Activated naive CD4-positive, alpha-beta T cell treated with anti-CD3 and anti-CD28 coated beads for 36 hours (primary cell): Measurements from ENCODE around the gene TMEM163. TPM values are rescaled to one million over a fixed set of nuclear protein-coding genes. Genes with fewer than 3 reads are reported as not detected.
A peak's percentile ranks its signal among the peaks of the same experiment; 100 is the strongest.

Source experiments
- CTCF ChIA-PET: fragments of 350-600 bp; sonication (Branson Sonifier 250); formaldehyde crosslinking; loops from one replicate; lab custom pipeline; 2021; ENCODE audit warnings: antibody characterized with exemption; lab: Charles Lee
- DNase-seq: peaks from one replicate; pipeline ENCODE4 v3.0.0-alpha.2; 2020
- H3K27ac Mint-ChIP-seq: one replicate; pipeline ENCODE4 v1.8.0; 2021; ENCODE audit warnings: mild to moderate bottlenecking, mixed read lengths
- H3K27me3 Mint-ChIP-seq: one replicate; pipeline ENCODE4 v1.8.0; 2021; ENCODE audit warnings: low read depth, mixed read lengths
- H3K36me3 Mint-ChIP-seq: one replicate; pipeline ENCODE4 v1.8.0; 2021; ENCODE audit warnings: low read depth, mixed read lengths
- H3K4me1 Mint-ChIP-seq: one replicate; pipeline ENCODE4 v1.8.0; 2021; ENCODE audit warnings: low read depth, mixed read lengths
- H3K4me3 Mint-ChIP-seq: one replicate; pipeline ENCODE4 v1.8.0; 2021; ENCODE audit warnings: mild to moderate bottlenecking, moderate library complexity, mixed read lengths
- H3K9me3 Mint-ChIP-seq: one replicate; pipeline ENCODE4 v1.8.0; 2021; ENCODE audit warnings: mixed read lengths
- intact Hi-C: fragments of 100-400 bp; cut with micrococcal nuclease; formaldehyde crosslinking; loops from one replicate; pipeline ENCODE4 v1.15.1; 2023
- total RNA-seq, 2 experiments: library from RNA; stranded (reverse); gene quantifications; one replicate each; pipeline ENCODE4 v1.2.3, GENCODE V29; 2021

TMEM163 gene
- total RNA-seq, 2 experiments from 2014 or later: not detected

DNA sequence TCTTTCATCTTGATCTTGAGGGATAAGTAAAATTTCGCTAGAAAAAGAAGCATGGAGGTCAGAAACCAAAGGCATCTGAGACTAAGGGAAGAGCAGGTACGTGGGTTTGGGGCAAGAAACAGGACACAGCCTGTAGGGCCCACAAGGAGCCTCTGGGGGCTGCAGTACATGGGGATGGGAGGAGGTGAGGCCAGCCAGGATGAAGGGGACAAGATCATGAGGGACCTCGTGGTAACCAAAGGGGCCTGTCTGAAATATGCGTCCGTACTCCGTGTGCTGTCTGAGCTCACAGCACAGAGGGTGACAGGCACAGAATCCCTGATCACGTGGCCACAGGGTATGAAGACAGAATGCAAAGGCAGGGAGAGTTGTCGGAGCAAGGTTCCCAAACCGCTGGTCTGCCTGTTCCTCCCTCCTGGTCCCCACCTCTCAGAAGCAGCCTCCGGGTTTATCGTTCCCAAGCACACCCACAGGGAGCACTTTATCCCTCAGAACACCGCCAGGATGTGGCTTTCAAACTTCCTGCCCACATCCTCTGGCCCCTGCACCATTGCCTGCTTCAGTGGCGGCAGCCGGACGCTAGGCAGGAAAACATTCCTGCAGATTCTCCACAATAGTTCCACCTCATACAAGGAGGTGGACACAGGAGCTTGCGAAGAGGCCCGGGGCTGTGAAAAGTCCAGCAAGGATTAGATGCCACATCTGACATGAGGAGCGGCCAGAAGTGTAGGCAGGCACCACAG lies 12.0 kb downstream of the TMEM163 start:
- Mint-ChIP-seq H3K4me3 (peak overlapping the region; percentile 14), H3K4me1 (peaks cover 16% of the 10 kb centered on the region), H3K9me3 (no peaks in the 10 kb centered on the region), H3K27me3 (peaks cover 64% of the 10 kb centered on the region), H3K27ac (no peak overlapping the region), H3K36me3 (no peaks in the 10 kb centered on the region)
- CTCF ChIA-PET: no interaction called here
- no peak for DNase-seq
- intact Hi-C loops: loop anchor here (5.0 kb wide), 1 partner anchor 254 kb away; no protein-coding TSS in a partner anchor

- H3K36me3 Mint-ChIP-seq: no peaks in the 10 kb centered on the region
- intact Hi-C loops: loop anchor here (5.0 kb wide), 1 partner anchor 254 kb away; no protein-coding TSS in a partner anchor
- CTCF ChIA-PET: no interaction called here
- no peaks in the 10 kb centered on the region for H3K9me3 Mint-ChIP-seq
- H3K27ac Mint-ChIP-seq: no peak overlapping the region
- H3K27me3 Mint-ChIP-seq: peaks cover 61% of the 10 kb centered on the region
- H3K4me3 Mint-ChIP-seq: peak overlapping the region; percentile 14
- no peak for DNase-seq
- peaks cover 16% of the 10 kb centered on the region for H3K4me1 Mint-ChIP-seq
Observed at GRCh38 chr2:134705861-134706586, 12.8 kb downstream of the TMEM163 start.

DNA sequence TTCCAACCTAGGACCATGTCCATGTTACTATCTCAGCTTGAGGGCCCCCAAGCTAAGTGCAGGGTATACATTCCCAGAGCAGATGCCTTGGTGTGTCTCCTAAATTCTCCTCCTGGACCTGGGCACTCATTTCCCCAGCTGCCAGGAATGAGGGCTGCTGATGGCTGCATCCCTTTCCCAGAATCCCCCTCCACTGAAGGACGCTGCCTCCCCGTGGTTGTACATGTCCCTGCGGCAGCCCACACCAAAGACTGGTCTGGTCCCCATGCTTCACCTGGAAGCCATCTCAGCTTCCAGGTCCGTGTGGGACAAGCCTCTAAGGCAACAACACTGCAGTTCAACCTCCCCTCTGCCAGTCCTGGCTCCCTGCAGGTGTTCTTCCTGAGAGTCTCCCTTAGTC lies 14.6 kb downstream of the TMEM163 start:
- peak; percentile 8 for DNase-seq
- H3K9me3 Mint-ChIP-seq: no peaks in the 10 kb centered on the region
- H3K36me3 Mint-ChIP-seq: no peaks in the 10 kb centered on the region
- peaks cover 16% of the 10 kb centered on the region for H3K4me1 Mint-ChIP-seq
- CTCF ChIA-PET: interaction anchor here (0.6 to 1.4 kb wide), 6 partner anchors 9 to 253 kb away, joined by 3 to 5 read pairs (median 3); no protein-coding TSS in a partner anchor
- intact Hi-C loops: no loop called here
- H3K27me3 Mint-ChIP-seq: peaks cover 63% of the 10 kb centered on the region
- H3K4me3 Mint-ChIP-seq: no peak overlapping the region
- H3K27ac Mint-ChIP-seq: no peak overlapping the region

DNA sequence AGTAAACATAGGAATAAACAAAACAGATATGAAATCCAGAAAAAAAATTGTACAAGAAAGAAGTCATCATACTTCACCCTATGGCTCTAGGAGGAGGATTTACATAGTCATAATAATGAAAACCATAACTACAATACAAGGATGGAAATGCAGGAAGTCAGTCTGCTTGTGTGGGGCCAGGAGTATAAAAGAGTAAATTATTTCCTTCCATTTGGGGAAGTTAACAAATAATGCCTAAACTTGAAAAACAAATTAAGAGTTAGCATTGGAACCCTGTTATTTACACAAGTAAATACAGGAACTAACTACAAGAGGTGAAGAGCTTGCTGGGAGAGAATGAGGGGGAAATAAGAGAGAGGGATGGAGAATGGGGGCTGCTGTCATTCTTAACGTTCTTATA lies 15.4 kb downstream of the TMEM163 start:
- intact Hi-C loops: no loop called here
- H3K4me3 Mint-ChIP-seq: no peak overlapping the region
- no peaks in the 10 kb centered on the region for H3K9me3 Mint-ChIP-seq
- peaks cover 16% of the 10 kb centered on the region for H3K4me1 Mint-ChIP-seq
- no peak overlapping the region for H3K27ac Mint-ChIP-seq
- CTCF ChIA-PET: interaction anchor here (0.5 to 1.4 kb wide), 7 partner anchors 10 to 252 kb away, joined by 3 to 5 read pairs (median 3); no protein-coding TSS in a partner anchor
- no peaks in the 10 kb centered on the region for H3K36me3 Mint-ChIP-seq
- no peak for DNase-seq
- peaks cover 61% of the 10 kb centered on the region for H3K27me3 Mint-ChIP-seq

GRCh38 chr2:134700730-134701129 lies 18.1 kb downstream of the TMEM163 start:
- Mint-ChIP-seq H3K27me3 (peaks cover 49% of the 10 kb centered on the region), H3K4me3 (no peak overlapping the region), H3K27ac (no peak overlapping the region), H3K36me3 (no peaks in the 10 kb centered on the region), H3K4me1 (peaks cover 6% of the 10 kb centered on the region), H3K9me3 (no peaks in the 10 kb centered on the region)
- no peak for DNase-seq
- CTCF ChIA-PET: no interaction called here
- intact Hi-C loops: no loop called here

- H3K27me3 Mint-ChIP-seq: peaks cover 16% of the 10 kb centered on the region
- CTCF ChIA-PET: interaction anchor here (1.1 to 1.2 kb wide), 2 partner anchors 14 to 15 kb away, joined by 4 read pairs; no protein-coding TSS in a partner anchor
- DNase-seq: no peak
- H3K9me3 Mint-ChIP-seq: no peaks in the 10 kb centered on the region
- H3K36me3 Mint-ChIP-seq: no peaks in the 10 kb centered on the region
- H3K27ac Mint-ChIP-seq: no peak overlapping the region
- intact Hi-C loops: loop anchor here (1.0 kb wide), 1 partner anchor 12 kb away; no protein-coding TSS in a partner anchor
- H3K4me1 Mint-ChIP-seq: no peaks in the 10 kb centered on the region
- no peak overlapping the region for H3K4me3 Mint-ChIP-seq
Observed at GRCh38 chr2:134694411-134694810, 24.4 kb downstream of the TMEM163 start.

DNA sequence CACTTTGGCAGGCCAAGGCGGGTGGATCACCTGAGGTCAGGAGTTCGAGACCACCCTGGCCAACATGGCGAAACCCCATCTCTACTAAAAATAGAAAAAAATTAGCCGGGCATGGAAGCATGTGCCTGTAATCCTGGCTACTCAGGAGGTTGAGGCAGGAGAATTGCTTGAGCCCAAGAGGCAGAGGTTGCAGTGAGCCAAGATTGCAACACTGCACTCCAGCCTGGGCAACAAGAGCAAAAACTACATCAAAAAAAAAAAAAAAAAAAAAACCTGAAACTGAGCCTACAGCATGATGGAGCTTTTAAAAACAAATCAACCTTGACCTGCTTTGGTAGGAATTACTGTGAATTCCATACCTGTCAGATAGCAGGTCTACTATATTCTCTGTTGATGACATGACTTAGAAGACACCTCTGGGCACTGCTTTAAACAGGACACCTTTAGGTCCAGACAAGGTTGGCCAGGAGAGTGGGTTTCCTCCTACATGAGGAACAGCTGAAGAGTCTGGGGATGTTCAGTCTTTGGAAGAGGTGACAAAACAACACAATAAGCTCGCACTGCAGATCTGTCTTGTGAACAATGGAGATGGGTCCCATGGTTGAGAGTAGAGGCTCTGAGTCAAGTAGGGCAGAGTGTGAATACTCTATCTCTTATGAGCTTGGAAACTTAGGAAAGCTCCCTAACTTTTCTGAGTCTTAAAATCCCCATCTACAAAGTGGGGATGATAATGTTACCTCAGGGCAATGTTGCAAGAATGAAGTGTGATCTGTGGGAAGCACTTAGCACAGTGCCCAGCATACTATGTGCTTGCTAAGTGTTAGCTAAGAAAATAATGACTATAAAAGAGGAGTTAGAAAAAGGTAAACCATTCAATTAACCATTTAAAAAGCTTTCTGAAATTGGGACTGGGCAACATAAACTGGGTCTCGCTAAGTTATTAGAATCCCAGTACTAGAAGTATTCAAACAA lies 25.2 kb downstream of the TMEM163 start:
- H3K9me3 Mint-ChIP-seq: no peaks in the 10 kb centered on the region
- peaks cover 10% of the 10 kb centered on the region for H3K27me3 Mint-ChIP-seq
- no peak overlapping the region for H3K27ac Mint-ChIP-seq
- no peak overlapping the region for H3K4me3 Mint-ChIP-seq
- no peak for DNase-seq
- CTCF ChIA-PET: interaction anchor here (1.1 to 1.2 kb wide), 2 partner anchors 13 to 16 kb away, joined by 4 read pairs; no protein-coding TSS in a partner anchor
- H3K36me3 Mint-ChIP-seq: no peaks in the 10 kb centered on the region
- intact Hi-C loops: loop anchor here (1.0 kb wide), 1 partner anchor 11 kb away; no protein-coding TSS in a partner anchor
- H3K4me1 Mint-ChIP-seq: no peaks in the 10 kb centered on the region

GRCh38 chr2:134692499-134692898 lies 26.3 kb downstream of the TMEM163 start:
- intact Hi-C loops: no loop called here
- Mint-ChIP-seq H3K36me3 (no peaks in the 10 kb centered on the region), H3K4me3 (no peak overlapping the region), H3K9me3 (no peaks in the 10 kb centered on the region), H3K27ac (no peak overlapping the region), H3K27me3 (peaks cover 2% of the 10 kb centered on the region), H3K4me1 (no peaks in the 10 kb centered on the region)
- CTCF ChIA-PET: no interaction called here
- DNase-seq: no peak

DNA sequence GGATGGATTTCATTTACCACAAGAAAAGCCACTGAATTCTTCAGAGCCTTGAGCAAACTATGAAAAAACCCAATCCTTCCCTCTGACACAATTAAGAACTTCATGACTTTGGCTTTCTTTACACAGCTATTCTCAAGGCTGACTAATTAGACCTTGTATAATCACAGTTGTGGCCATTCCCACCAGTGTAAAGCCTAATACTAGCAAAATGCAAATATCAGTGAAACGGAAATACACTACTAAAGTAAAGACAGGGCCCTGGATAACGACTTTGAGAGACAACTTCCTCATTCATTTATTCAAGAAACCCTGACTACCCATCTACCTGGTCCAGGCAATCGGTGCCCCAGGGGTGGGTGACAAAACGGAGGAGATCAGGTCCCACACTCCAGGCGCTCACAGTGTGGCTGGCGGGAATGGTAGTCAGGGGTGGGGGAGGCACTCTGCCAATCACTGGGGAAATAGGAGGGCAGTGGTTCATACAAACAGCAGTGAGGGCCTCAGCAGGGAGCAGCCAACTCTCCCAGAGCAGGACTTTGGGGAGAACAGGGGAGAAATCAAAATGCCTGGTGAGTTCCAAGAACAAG lies 28.1 kb downstream of the TMEM163 start:
- Mint-ChIP-seq H3K4me3 (no peak overlapping the region), H3K36me3 (no peaks in the 10 kb centered on the region), H3K27me3 (peaks cover 2% of the 10 kb centered on the region), H3K27ac (no peak overlapping the region), H3K9me3 (no peaks in the 10 kb centered on the region), H3K4me1 (no peaks in the 10 kb centered on the region)
- CTCF ChIA-PET: no interaction called here
- intact Hi-C loops: no loop called here
- no peak for DNase-seq

DNA sequence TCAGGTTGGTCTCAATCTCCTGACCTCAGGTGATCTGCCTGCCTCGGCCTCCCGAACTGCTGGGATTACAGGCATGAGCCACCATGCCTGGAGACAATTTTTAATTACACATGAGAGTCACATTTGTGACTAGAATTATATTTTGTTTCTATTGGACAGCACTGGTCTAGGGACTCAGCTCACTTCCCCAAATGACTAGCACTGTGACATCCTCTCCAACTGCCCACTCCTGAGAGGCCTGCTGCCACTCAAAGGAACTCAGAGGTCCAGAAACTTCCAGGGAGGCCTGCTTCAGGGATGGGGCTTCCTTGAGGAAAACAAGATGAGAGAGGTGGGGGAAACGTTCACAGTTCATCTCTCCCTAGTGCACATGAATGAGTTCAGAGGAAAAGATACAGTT lies 29.5 kb downstream of the TMEM163 start:
- H3K4me1 Mint-ChIP-seq: no peaks in the 10 kb centered on the region
- peaks cover 2% of the 10 kb centered on the region for H3K27me3 Mint-ChIP-seq
- intact Hi-C loops: no loop called here
- no peak for DNase-seq
- no peak overlapping the region for H3K4me3 Mint-ChIP-seq
- no peak overlapping the region for H3K27ac Mint-ChIP-seq
- H3K36me3 Mint-ChIP-seq: no peaks in the 10 kb centered on the region
- no peaks in the 10 kb centered on the region for H3K9me3 Mint-ChIP-seq
- CTCF ChIA-PET: no interaction called here

- Mint-ChIP-seq H3K27ac (no peak overlapping the region), H3K27me3 (peaks cover 3% of the 10 kb centered on the region), H3K9me3 (no peaks in the 10 kb centered on the region), H3K4me3 (no peak overlapping the region), H3K36me3 (no peaks in the 10 kb centered on the region), H3K4me1 (peaks cover 3% of the 10 kb centered on the region)
- CTCF ChIA-PET: no interaction called here
- intact Hi-C loops: no loop called here
- no peak for DNase-seq
Observed at GRCh38 chr2:134685967-134686366, 32.8 kb downstream of the TMEM163 start.
